Endothelial cell of umbilical vein (primary cell): Measurements from ENCODE around the gene FOXF1.

Source experiments
- CTCF ChIP-seq, 2 donors: IDR thresholded peaks; 1 replicate in 1 of 2; 2 replicates in 1 of 2; pipeline ENCODE4 v1.5.1; 2011; ENCODE audit warnings: low read length in 2 of 2, mild to moderate bottlenecking in 2 of 2, moderate library complexity in 2 of 2, control low read depth in 1 of 2, inconsistent platforms in 1 of 2, low read depth in 1 of 2; ENCODE audit not compliant: insufficient read depth in 1 of 2; ENCODE audit errors: extremely low read depth in 1 of 2
- MAX ChIP-seq: IDR thresholded peaks from 2 replicates; pipeline ENCODE4 v1.6.1; 2011; ENCODE audit not compliant: insufficient read depth, insufficient read length

GRCh38 chr16:86542756-86543750 is 32.7 kb downstream of the FOXF1 start:
- no peak for TF ChIP-seq CTCF (IDR thresholded peaks at IDR 0.05; ENCODE audit: extremely low read depth in 1 of 2, insufficient read depth in 1 of 2, low read depth in 1 of 2, low read length in 2 of 2)
- no peak for TF ChIP-seq MAX
